Transverse colon (tissue), 4 donors: ENCODE results near the gene CHMP4B.

Source experiments
- CTCF ChIP-seq, 5 experiments: fragments of 200-600 bp in 3 of 5; fragments of 450-650 bp in 2 of 5; sonication (generic) in 3 of 5; IDR thresholded peaks; 1 replicate in 2 of 5; 2 replicates in 3 of 5; pipeline ENCODE4 v1.5.1; 2016 to 2017; ENCODE audit warnings: antibody characterized with exemption in 5 of 5, inconsistent platforms in 3 of 5, mild to moderate bottlenecking in 2 of 5, moderate library complexity in 1 of 5
- EP300 ChIP-seq: sonication (generic); formaldehyde crosslinking; IDR thresholded peaks from one replicate; pipeline ENCODE4 v1.6.1; 2017; ENCODE audit warnings: antibody characterized with exemption, low read depth
- POLR2A ChIP-seq: fragments of 450-650 bp; IDR thresholded peaks from one replicate; pipeline ENCODE4 v1.6.1; 2016; ENCODE audit warnings: antibody characterized with exemption, mild to moderate bottlenecking, moderate library complexity
- POLR2AphosphoS5 ChIP-seq, 3 donors: sonication (generic); formaldehyde crosslinking; IDR thresholded peaks; one replicate each; pipeline ENCODE4 v1.6.1; 2016; ENCODE audit warnings: antibody characterized with exemption in 3 of 3

- TF ChIP-seq CTCF (IDR thresholded peaks at IDR 0.05) (no peak), POLR2AphosphoS5 (IDR thresholded peaks at IDR 0.05) (no peak), EP300 (no peak), POLR2A (no peak)
These were observed 20.1 kb upstream of the CHMP4B start for GRCh38 chr20:33791021-33791420.
